NCI-H748 (cell line): Measurements from ENCODE around the gene KCNJ16.

ENCODE experiments used
- DNase-seq: peaks from one replicate; lab custom pipeline; 2025; ENCODE audit not compliant: unreplicated experiment; lab: John Stamatoyannopoulos, UW

KCNJ16 gene

DNA sequence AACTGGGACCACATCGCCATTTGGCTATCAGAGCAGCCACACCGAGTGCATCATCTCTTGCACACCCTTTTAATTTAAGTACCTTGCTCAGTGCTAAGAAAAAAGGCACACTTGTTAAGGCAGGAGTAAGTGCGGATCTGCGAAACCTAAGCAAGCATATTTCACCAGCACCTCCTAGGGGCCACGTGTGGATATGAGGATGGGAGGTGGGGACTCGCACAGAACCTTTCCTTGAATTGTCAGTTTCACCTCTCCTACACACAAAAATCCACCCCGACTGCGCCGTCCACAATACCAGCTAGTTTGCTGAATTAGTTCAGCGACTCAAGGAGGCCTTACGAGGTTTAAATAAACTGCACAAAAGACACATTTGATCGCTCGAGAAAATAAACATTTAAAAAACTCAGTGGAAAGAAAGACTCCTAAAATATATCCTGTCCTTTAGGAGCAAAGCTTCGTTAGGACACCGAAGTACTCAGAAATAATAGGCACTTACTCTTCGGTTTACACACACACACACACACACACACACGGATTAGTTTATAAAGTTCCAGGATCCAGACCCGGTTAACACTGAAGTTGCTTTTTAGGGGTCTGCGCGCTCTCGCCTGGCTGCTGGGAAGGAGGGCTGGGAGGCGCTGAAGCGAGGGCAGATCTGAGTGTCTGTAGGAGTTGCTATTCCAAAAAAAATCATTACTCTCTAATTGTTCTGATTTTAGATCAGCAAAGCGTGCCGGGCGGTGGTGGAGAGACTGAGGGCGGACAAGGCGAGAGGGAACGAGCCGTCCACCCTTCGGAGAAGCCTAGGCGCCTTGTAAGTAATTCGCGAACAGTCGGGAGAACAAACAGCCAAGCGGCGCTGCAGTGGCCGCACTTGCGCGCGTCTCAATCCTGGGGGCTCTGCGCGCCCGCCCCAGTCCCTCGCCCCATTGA, 93.3 kb downstream of the KCNJ16 start:
- peak; percentile 83 for DNase-seq

DNA sequence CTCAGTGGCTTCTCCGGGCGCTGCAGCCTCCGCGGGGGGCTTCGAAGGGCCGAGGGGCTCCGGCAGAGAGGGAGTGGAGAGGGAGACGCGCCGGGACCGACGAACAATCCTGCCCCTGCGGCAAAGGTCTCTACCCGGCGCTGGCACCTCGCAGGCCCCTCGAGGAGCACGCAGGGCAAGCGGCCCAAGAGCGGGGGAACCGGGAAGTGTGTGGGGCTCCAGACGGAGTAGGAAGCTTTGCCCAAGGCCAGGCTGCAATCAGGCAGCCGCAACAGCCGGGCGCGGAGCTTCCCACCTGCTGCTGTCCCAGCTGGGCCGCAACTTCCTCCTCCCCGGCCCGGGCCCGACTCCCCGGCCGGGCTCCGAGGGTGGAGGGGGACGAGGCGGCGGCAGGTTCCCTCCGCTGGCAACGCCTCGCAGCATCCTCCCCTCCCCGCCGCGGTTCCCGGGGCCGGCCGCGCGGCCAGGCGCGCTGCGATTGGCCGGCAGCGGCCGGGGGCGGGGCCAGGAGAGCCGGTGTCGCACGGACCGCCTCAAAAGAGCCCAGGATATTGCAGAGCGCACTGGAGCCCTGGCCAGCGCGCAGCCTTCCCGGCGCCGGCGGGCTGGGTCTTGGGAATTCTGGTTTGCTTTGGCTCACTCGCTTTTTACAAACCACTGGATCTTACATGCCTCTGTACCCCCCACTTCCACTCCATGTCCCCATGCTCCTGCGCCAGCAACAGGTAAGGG, 94.1 kb downstream of the KCNJ16 start, which contains the start of gene KCNJ2:
KCNJ2 (plus strand) TSS at position 556 of the 732 bp plus-strand sequence. CDS start 5,508 bp downstream, outside the sequence.
- DNase-seq = peak; percentile 90

DNA sequence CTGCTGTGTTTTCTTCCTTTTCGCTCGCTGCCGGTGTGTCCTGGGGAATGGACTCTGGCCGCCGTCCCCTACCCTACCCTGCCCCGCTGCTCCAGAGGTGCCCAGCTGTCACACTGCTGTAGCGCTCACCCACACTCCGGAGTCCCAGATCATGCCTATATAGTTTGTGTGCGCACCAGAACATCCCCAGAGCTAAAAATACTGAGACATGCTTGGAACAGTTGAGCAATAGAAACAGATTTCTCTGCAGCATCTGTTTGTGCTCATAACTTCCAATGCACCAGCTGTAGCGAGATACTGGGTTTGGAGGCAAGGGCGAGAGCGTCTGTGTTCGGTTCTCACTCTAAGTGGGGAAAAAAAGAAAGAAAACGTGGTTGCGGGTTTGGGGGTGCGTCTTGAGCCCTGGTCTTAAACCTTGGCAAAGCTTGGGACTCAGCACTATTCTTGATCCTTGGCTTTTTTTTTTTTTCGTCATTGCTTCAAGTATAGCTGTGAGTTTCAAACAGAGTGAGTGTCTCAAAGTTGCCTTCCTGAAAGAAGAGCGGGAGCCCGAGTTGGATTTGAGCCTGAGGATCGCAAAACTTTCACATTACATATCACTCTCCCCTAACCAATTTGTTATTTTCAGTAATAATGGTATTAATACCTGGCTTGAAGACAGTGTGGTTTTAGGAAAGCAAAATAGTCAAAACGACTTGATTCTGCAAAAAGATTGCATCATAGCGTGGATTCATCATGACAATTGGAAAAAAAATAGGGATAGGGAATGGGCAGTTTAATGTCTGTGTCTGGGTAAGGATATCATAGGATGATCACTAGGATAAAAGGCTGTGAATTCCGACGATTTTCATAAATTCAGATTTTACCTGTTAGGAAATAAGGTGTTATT, 94.9 kb downstream of the KCNJ16 start:
- DNase-seq = peak; percentile 59

DNA sequence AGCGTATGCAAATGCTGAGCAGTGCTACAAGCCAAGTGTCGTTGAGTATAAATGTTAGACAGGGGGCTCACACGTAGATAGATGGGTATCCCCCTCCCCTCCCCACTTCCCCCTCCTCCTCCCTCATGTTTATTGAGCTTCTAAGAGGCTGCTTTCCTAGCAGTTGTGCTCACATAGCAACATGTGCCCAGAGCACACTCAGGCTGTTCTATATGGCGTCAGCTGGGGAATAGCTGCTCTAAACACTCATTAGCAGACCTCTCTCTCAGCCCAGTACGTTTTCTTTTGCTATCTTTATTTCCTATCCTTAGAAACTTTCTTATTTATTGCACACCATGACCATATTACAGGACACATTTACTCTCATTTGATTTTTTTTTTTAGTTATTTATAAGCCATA, 96.1 kb downstream of the KCNJ16 start:
- DNase-seq = peak; percentile 17

DNA sequence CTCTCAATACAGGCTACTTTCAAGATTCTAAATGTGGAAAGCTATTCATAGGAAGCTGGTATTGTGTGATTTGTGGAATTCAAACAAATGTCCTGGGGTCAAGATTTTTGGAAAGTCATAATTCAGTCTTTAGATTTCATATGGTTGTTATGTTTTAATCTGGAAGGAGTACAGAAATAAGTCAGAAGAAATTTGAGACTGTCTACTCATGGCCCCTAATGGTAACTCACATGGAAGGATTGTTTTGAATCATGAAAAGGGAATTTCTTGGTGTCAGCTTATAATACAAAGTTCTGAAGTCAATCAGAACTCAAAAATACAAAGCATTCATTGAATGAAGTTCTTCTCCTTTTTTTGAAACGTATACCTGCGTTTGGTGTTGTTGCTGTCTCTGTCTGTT, 97.4 kb downstream of the KCNJ16 start:
- no peak for DNase-seq

DNA sequence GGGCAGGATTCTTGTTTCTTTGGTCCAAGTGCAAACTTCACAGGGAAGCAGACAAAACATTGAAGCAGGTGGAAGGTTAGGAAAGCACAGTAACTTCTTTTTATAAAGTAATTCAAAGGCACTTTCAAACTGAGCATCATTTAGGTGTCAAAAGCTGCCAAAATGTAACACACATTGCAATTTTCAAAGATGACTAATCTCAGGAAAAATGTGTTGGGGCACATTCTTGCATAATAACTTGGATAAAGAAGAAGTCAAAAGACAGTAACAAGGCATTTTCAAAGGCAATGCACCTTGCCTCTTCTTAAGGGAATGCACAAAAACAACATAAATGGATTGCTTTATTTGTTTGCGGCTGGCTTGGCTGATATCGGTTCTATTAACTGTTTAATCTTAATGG, 97.9 kb downstream of the KCNJ16 start:
- DNase-seq = no peak

DNA sequence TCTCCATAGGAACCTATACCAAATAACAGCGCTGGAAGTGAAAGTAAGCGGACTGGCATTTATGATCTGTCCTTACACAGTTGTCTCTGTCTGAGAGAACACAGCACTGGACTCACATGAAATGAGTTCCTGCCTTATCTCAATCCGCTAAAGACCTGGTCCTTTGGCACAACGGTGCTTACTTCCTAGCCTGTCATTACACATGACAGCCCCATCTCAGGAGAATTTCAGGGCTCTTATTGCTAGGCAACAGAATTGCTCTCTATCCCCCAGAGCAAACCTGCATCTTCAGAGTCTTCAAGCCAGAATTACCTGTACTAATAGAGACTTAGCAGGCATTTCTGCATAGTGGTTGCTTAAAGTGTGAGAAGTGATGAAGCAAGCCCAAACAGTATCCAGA, 98.7 kb downstream of the KCNJ16 start:
- peak; percentile 29 for DNase-seq

DNA sequence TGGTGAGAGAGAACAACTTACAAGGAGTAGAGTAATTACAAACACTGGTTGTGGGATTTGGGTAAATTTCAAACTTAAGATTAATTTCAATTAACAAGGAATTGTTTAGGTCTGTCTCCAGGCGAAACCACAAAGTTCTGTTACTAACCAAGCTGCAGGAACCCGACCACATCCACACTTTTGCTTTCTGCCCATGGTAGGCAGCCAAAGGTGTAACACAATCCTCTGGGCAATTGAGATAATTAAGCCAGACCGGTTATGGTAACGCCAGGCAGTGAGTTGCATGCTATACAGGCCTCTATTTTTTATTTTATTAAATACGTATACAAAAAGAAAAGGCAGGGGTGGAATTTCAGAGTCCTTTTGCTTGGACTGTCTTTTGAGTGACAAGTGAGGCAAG, 106.4 kb downstream of the KCNJ16 start:
- no peak for DNase-seq

DNA sequence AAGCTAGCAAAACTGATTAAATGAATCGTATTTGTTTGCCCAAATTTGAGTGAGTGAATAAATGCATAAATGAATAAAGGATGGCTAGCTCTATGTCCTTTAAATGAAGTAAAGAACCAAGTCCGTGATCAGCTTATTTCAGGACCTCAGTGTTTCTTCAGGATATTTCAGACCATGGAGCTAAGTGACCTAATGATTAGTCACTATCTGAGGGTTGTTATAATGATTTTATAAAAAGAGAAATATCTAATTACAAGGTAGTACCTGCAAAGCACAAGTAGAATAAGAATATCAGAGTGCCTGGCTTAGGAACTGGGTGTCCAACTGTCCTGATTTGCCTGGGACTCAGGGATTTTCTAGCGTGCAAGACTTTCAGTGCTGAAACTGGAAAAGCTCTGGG, 106.8 kb downstream of the KCNJ16 start:
- DNase-seq = no peak

DNA sequence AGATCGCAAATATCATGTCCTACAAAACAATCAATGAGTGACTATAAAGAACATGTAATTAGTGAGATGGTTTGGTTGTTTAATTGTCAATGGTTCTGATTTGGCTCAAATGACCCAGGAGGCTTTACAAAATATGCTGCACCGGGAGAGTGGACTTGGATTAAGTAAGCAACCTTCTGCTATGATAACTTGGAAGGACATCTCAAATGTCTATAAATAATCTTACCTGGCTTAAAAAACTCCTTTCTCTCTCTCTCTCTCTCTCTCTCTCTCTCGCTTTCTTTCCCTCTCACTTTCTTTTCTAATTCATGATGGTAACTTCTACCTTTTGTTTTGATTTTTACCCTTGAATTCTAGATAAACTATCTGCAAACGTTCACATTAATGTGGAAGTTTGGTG, 108.5 kb downstream of the KCNJ16 start:
- DNase-seq = no peak

DNA sequence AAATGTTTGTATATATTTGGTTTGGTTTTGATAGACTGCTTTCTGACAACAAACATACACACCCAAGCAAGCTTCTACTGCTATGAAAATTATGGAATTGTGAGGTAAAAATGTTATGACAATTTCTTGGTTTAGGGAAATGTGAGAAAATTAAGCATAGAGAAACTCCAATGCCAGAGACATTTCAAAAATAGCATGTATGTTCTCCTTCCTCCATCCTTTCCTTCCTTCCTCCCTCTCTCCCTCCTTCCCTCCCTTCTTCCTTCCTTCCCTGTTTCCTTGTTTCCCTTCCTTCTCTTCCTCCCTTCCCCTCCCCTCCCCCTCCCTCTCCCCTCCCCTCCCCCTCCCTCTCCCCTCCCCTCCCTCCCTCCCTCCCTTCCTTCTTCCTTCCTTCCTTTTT, 109.2 kb downstream of the KCNJ16 start:
- DNase-seq = no peak

DNA sequence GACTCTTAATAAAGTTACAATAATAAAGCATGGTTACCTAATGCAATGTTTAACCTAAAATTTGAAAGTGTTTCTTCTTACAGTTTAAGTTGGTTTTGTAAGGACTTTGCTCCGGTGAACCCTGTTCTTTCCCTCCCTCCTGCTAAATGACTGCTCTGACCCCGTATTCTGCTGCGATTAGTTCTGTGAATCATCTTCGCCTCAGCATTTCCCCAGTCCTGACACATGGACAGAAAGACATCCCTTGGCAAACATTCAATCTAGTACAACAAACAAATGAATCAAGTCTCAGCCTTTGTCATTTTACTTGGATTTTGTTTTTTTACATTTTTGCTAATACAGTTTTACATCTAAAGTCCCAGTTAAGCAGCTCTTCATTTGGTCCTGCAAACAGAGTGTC, 109.7 kb downstream of the KCNJ16 start:
- no peak for DNase-seq
